Ureter (tissue), 1 donor: ENCODE results near the gene GUCA2A. TPM values are rescaled to one million over a fixed set of nuclear protein-coding genes. Genes with fewer than 3 reads are reported as not detected.

Source experiments
- DNase-seq: peaks from one replicate; pipeline ENCODE4 v3.0.0-alpha.2; 2020; ENCODE audit warnings: low spot score
- total RNA-seq: library from RNA; stranded (reverse); gene quantifications from one replicate; pipeline ENCODE4 v1.2.4, GENCODE V29; 2023
- donor health status: DM: yes; HTN: yes; CAD: no.

GUCA2A gene
- total RNA-seq, 1 donor from 2014 or later, result not detected

DNA sequence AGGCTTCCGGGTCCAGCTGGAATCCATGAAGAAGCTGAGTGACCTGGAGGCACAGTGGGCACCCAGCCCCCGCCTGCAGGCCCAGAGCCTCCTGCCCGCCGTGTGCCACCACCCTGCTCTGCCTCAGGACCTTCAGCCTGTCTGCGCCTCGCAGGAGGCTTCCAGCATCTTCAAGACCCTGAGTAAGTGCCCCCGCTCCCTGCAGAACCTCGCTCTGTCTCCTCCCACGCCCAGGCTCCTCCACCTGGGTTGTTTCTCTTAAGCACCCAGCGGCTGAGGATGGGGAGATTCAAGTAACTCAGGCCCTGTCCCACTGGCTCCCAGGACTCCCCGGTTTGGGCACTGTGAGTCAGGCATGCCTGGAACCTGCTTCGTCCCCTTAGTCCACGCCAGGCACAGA is 9.9 kb downstream of the GUCA2A start:
- DNase-seq, result no peak

DNA sequence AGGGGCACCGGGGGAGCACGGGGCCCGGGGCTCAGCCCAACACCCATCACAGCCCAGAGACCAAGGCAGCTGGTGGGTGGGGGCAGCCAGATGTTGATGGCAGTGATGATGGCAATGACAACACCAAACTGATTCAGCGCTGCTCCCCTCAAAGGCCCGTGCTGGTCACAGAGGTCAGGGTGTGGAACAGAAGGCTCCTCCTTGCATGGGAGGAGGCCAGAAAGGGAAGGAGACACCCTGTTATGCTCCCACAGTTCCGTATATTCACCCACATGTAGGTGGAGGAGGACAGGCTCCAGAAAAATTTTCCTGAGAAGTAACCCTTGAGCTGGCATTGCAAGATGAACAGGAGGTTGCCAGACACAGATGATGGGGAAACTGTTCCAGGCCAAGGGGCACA is 10.9 kb downstream of the GUCA2A start:
- no peak for DNase-seq

DNA sequence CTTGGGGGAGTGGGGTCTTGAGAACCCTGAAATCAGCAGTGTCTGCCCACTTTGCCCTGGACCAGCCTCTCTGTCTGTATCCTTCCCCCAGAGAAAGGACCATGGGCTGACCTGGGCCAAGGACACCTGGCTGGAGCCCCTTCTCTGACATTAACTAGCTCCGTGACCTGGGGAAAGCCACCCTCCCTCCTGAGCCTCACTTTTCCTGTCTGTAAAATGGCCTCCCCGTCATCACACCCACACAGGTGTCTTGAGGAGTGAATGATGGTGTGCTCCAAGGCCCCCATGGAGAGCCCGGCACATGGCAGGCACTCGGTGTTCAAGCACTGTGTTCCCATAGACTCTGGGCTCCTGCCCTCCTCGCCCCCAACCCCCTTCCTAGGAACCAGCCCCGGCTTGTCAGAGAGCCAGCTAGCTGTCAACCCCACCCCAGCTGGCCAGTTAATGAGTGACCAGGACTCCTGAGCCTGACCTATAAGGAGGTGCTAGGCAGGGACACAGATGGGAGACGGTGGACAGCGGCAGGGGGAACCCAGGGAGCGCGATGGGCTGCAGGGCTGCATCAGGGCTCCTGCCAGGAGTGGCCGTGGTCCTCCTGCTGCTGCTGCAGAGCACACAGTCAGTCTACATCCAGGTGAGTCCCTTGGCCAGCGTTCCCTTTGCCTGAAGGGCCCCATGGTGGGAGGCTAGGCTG is 11.5 kb downstream of the GUCA2A start, which contains the start of gene GUCA2B:
Gene GUCA2B, plus strand, starts transcription at position 504 of the 694 bp plus-strand sequence. Its CDS starts 41 bp downstream, at position 545.
- no peak for DNase-seq

DNA sequence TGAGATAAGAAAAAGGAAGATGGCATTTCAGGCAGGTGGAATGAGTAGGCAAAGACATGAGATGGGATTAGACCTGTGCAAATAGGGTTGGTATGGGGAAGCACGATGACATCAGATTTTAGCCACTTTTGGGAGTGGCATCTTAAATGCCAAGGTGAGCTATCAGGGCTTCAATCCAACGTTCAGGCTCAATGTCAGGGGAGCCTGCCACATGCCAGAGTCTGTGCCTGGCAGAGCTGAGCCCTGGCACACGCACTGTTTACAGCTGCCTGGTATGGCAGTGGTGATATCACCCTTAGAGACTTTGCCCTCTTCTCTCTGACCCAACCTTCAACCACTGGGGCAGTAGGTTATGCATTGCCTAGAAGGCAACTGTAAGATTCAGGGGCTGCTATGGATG is 12.4 kb downstream of the GUCA2A start:
- DNase-seq, result no peak

DNA sequence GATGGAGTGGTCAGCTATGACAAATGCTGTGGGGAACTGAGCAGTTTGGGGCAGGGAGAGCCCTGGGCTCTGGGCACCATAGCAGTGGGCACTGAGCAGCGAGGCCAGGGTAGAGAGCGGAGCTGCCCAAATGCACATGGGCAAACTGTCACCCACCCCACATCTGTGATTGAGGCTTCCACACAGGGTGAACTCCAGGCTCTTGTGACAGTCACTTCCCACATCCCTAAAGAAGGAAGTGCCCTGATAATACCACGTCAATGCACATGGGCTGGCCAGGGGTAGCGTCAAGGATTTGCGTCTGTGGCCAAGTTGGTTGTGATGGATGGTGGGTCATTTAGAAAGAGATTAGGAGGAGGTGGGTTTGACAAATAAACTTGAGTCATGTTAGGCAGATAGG is 13.9 kb downstream of the GUCA2A start:
- no peak for DNase-seq

DNA sequence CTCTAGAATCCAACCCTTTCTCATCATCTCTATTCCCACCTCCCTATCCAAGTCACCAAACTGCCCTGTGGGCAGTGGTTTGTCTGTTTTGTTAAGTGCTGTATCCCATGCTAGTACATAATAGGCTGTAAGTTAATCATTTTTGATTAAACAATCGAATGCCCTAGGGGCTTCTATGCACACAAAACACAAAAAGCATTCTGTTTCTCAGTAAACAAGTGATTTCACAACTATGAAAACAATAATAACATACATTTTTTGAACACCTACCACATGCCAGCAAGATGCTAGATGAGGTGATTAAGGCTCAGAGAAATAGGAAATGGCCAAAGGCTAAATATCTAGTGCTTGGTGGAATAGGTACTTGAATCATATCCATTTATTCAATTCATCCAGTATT is 16.4 kb downstream of the GUCA2A start:
- no peak for DNase-seq

DNA sequence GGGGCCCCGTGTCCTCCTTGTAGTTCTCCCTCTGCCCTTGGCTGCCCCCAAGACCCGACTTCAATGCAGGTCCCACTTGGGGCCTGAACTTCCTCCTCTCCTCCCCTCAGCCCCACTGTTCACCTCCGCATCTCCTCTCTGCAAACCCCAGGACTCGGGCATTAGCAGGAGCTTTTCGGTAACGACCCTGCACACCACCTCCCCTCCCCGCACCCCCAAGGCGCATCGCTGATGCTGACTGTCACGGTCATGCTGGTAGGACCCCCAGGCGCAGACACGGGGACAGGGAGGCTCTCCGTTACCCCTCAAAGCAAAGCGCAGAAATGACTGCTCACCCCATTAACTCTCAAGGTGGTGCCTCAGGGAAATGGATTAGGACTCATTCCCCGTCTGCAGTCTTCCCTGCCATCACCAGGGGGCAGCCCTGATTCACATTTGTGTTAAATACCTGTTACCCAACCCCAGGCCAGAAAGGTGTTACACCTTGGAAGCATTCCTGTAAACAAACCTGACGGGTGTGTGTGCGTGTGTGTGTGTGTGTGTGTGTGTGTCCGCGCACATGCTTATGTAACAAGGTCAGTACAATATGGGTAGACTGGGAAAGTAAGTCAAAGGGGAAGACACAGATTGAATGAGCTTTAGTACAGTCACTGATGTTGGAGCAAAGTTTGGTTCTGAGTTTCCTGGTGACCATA is 17.8 kb downstream of the GUCA2A start:
- DNase-seq, result peak; percentile 85

DNA sequence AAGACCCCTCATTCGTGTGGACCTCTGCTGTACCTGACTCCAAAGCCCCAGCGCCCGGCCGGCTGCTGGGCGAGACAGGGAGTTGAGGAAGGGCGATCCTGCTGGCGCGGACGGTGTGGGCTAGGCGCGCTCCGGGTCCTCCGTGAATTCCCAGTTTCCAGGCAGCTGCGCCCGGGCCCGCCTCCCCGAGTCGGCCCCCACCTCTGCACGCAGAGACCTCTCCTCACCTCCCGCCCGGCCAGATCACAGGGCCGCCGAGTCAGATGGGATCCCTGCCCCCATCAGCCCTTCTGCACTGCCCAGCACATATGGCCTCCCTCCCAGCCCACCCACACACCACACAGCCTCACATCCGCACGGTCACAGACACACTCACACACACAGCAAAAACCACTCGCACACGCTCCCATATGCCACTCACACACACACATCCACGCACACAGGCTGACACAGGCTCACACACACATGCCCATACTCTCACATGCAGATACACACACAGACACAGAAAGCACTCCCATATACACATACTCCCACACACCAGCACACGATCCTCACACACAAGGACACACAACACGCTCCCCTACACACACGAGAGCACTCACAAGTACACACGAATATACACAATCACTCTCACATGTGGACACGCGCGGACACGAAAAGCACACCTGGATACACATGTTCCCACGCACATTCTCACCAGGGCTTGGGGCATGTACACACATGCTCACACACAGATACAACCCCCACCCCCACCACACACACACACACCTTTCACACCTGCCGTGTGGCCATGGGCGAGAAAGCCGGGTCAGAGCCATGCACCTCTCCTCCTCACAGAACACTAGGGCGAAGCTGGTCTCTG is 18.6 kb downstream of the GUCA2A start:
- DNase-seq, result no peak

DNA sequence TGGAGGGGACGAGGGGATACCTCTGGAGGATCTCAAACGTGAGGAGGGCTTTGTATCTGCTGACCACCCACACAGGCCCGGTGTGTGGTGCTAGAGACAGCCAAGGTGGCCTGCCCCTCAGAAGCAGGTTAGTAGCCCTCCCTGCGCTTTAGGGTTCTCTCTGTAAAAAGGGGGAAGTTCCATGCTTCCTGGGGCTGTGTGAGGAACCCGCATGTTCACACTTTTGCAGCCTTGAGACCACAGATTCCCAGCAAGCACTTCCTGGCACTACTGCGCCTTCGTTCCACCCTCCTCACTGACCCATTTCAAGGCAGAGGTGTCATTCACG is 19.2 kb downstream of the GUCA2A start:
- DNase-seq, result peak; percentile 29

DNA sequence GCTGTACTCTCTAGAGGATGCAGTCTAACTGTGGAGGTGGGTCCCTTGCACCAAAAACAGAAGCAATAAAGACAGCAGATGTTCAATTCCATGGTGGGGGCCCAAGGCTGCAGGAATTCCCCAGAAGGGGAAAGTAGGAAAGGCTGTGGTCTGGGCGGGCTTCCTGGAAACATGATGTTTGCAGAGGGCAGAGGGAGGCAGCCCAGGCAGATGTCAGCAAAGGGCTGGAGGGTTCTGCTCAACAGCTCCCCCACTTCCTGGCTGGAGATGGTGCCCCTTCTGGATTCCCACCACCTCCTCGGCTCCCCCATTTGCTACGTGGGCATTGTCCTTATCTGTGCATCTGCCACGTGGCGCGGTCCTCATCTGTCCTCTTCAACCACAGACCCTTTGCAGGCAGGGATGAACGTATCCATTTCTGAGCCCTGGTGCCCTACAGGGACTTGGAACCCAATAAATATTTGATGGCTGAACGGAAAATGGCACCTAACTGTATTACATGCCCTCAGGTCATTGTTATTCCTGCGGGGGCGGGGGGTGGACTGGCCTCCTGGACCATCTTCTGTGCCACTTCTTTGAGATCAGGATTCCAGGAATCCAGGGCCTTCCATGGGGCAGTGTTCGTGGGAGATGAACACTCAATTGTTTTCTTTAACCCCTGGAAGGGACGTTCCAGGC is 19.7 kb downstream of the GUCA2A start:
- DNase-seq, result peak; percentile 36

DNA sequence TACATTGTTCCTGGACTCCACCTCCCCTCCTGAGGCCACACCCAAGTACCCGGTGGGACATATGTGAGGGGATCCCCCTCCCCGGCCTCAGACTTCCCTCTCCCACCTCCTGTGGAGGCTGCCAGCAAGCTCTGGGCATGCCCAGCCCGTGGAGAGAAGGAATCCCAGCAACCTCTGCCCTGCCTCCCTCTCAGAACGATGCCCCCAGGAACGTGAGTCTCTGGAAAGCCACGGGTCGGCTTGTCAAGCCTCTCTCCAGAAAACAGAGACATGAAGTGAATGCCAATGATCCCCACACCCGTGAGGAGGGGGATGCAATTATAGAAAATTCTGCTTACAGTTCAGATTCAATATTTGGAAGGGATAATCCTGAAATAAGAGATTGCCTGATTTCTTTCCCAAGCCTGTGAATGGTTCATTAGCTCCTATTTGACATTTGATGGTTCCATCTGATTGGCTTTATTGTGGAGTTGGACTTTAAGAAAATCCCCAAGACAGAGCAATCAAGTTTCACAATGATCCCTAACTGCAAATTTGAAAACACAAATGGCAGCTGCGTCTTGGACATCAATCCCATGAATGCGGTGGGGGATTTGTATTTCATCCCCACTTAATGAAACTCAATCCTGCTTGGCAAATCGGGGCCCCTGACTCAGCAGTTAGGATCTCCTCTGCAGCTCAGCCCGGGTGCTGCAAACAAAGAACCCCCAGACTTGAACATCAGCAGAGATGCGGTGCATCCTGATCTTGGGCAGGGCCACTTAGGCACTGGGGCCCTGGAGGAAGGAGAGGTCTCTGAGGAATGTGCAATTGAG is 20.4 kb downstream of the GUCA2A start:
- no peak for DNase-seq

DNA sequence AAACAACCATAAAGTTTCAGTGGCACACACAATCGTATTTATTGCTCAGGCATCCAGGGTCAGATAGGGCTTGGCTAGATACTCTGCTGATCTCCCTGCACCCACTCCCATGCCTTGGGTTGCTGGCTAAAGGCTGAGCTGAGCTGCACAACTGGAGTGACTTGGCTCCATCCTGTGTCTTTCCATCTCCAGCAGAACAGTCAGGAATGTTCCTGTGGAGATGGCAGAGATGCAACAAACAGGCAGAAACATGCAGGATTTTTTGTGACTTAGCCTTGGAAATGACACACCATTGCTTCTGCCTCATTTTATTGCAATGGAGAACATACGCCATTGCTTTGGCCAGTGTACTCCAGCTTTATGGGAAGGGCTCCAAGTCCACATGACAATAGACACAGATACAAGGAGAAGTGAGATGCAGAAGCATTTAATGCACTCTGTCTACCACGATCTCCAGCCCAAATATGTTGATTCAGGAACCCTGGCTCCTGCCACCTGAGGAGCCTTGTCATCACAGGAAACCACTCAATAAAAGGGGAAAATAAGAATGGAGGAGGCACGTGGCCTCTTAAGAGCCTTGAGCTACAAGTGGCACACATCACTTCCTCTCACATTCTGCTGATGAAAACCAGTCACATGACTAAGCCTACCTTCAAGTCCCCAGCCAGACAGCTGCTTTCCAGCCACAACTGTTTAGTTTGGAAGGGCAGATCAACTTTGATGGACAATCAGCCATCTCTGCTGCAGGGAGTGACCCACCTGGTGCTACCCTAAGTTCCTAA is 21.5 kb downstream of the GUCA2A start:
- no peak for DNase-seq

DNA sequence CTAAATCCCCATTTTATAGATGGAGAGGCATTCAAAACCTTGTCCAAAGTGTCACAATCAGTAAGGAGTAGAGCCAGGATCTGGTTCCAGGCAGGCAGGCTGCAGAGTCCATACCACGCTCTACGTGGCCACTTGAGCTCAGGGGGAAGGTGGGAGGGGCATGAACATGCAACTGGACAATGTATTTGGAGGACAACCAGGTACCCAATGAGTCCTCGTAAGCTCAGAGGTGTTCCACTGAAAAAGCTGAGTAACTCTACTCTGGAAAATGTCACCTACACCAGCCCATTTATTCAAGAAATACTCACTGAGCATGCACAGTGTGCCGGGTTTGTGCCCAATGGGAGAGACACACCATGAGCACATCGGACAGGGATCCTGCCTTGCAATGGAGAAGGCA is 22.6 kb downstream of the GUCA2A start:
- DNase-seq, result no peak

DNA sequence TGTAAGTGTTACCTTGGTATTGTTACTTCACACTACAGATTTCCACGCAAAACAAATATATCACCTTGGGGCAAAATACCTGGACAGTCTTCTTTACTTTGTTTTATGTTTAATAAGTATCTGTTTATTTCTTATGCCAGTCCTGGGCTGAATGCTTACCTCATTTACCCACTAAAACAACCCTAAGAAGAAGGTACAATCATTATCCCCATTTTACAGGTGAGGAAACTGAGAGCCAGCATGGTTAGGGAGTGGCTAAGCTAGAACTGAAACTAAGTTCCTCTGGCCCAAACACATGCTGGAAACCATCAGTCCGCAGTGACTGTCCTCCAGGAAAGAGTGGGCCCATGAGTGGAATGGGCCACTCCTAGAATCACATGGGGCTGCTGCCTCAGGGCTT is 24.4 kb downstream of the GUCA2A start:
- no peak for DNase-seq

DNA sequence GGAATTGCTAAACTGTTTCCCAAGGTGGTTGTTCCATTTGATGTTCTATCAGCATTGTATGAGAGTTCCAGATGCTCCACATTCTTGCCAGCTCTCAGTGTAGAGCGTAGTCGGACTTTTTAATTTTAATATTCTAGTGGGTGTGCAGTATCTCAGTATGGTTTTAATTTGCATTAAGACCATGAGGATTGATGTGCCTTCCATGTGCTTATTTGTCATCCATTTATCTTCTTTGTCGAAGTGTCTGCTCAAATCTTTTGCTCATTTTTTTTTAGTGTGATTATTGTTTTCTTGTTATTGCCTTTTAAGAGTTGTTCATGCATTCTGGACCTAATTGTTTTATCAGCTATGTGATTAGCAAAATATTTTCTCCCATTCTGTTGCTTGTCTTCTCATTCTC is 25.1 kb downstream of the GUCA2A start:
- no peak for DNase-seq

DNA sequence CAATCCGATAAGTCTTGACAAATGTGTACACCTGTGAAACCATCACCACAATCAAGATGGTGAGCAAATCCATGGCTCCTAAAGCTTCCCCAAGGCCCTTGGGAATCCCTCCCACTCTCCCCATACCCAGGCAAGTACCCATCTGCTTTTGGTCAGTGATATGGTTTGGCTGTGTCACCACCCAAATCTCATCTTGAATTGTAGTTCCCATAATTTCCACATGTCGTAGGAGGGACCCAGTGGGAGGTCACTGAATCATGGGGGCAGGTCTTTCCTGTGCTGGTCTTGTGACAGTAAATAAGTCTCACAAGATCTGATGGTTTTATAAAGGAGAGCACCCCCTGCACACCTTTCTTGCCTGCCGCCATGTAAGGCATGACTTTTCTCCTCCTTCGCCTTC is 26.0 kb downstream of the GUCA2A start:
- no peak for DNase-seq

DNA sequence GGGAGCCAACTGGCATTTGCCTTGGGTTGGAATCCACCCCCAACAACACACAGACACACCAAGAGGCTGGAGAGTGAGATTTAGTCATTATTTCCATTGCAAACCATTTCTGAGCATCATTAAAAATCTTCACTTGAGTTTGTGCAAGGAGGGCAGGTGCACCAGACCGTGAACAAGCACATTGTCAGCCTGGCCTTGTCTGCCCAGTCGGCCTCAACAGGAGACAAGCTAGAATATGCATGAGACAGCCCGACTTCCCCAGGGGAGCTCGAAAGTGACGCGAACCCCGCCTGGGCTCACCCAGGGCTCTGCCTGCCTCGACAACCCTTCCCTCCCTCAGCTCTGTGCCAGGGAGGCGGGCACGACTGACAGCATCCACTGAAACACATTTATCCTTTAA is 26.8 kb downstream of the GUCA2A start:
- no peak for DNase-seq

DNA sequence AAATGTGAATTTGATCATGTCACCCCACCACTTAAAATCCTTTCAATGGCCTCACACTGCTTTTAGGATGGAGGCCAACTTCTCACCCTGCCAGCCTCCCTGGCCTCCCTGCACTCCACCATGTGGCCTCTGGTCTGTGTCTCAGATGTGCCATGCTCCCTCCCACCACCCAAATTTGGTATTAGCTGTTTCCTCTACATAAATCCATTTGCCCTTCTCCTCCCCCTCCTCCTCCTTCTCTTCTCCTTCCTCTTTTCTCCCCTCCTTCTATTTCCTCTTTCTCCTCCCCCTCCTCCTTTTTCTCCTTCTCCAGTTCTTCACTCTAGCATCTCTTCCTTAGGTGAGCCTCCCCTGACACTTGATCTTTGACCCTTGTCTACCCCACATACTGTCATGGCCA is 28.1 kb downstream of the GUCA2A start:
- no peak for DNase-seq

DNA sequence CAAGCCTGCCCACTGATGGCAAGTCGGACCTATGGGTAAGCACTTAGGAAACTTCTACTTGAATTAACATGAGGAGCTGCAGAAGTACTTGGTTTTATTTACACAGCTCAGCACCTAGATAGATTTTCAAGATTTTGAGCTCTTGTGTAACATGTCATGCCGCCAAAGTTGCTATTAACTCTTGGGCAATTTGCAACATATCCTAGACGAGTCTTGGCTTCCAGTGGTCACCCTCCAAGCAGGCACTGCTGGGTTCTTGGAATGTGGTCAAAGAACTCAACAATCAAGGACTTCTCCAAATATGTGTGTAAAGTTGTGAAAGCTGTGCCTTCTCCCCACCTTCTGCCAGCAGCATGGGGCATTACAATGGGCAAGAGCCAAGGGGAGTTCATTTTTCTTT is 29.1 kb downstream of the GUCA2A start:
- no peak for DNase-seq

DNA sequence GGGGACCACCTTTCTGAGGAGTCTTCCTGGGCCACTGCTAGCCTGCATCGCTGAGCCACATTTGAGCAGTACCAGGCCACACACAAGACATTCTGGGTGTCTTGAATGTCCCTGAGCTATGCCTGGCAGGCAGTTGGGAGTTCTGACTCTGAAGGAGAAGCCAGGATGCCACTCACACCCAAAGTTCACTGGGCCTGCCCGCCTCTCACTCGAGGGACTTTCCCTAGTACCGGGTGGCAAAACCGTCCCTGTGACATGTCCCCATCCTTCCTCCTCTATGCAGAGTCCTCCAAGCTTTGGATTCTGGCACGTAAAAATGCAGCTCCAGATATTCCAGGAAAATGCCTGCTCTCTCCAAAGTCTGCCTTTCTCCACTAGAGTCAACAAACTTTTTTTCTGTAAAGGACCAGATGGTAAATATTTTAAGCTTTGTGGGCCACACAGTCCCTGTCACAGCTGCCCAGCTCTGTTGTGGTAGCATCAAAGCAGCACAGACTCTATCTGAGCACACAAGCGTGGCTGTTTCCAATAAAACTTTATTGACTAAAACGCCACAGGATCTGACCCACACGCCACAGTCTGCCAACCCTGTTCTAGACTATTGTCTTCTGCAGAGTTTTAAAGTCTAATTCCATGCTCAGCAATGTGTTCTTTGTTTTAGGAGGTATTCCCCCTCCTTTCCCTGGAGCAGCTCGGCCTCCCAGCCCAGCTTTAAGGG is 30.6 kb downstream of the GUCA2A start:
- DNase-seq, result no peak
